Uterus (tissue), 2 donors: ENCODE data around the gene EFEMP1.

Source experiments
- CTCF ChIP-seq, 4 experiments: fragments of 200-600 bp in 2 of 4; fragments of 450-650 bp in 2 of 4; sonication (generic) in 2 of 4; IDR thresholded peaks; one replicate each; pipeline ENCODE4 v1.5.1; 2016 to 2019; ENCODE audit warnings: antibody characterized with exemption in 4 of 4, mild to moderate bottlenecking in 2 of 4, moderate library complexity in 1 of 4
- POLR2A ChIP-seq, 2 donors: fragments of 450-650 bp; IDR thresholded peaks; one replicate each; pipeline ENCODE4 v1.6.1; 2016; ENCODE audit warnings: antibody characterized with exemption in 2 of 2, mild to moderate bottlenecking in 1 of 2, moderate library complexity in 1 of 2

DNA sequence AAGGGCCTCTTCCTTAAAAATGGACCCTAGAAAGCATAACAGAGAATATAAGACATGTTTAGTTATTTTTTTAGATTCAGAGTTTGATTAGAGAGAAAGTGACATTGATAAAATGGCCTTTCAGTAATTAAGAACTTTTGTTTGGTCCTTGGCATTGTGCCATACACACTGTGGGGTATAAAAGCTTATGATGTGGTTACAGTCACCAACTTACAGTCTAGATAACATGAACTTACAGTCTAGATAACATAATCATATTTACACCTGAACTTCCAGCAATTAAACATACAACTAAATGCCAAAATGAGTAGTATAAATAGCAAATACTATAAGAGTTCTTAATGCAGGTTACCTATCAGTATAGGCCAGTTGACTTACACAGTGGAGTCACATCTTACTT, 25.6 kb upstream of the EFEMP1 start:
- TF ChIP-seq CTCF (IDR thresholded peaks at IDR 0.05) = no peak
- no peak for TF ChIP-seq POLR2A (IDR thresholded peaks at IDR 0.05)
